Transverse colon (tissue), 4 donors: ENCODE data around the gene PODN. TPM values are rescaled to one million over a fixed set of nuclear protein-coding genes. Genes with fewer than 3 reads are reported as not detected.
A peak's percentile ranks its signal among the peaks of the same experiment; 100 is the strongest.

ENCODE experiments used
- DNase-seq: peaks from one replicate; pipeline ENCODE4 v3.0.0-alpha.2; 2019
- H3K27ac ChIP-seq, 4 donors: fragments of 200-600 bp; sonication (generic); 2 replicates each; pipeline ENCODE4 v1.5.1; 2016 to 2018; ENCODE audit warnings: inconsistent platforms in 4 of 4
- H3K27me3 ChIP-seq: fragments of 200-600 bp; sonication (generic); 2 replicates; pipeline ENCODE4 v1.5.1; 2017; ENCODE audit warnings: inconsistent platforms
- H3K36me3 ChIP-seq, 4 donors: fragments of 200-600 bp; sonication (generic); 2 replicates each; pipeline ENCODE4 v1.5.1; 2017 to 2019; ENCODE audit warnings: inconsistent platforms in 4 of 4
- H3K4me1 ChIP-seq, 4 donors: fragments of 200-600 bp; sonication (generic); 2 replicates each; pipeline ENCODE4 v1.5.1; 2017 to 2020; ENCODE audit warnings: inconsistent platforms in 4 of 4
- H3K4me3 ChIP-seq, 4 donors: fragments of 200-600 bp; sonication (generic); 1 replicate in 1 of 4; 2 replicates in 3 of 4; pipeline versions ENCODE4 v1.5.1 to v1.6.1; 2017 to 2019; ENCODE audit warnings: inconsistent platforms in 4 of 4
- H3K9me3 ChIP-seq, 2 donors: fragments of 200-600 bp; sonication (generic); 2 replicates each; pipeline ENCODE4 v1.5.1; 2017 to 2019; ENCODE audit warnings: inconsistent platforms in 2 of 2
- CTCF ChIP-seq, 5 experiments: fragments of 200-600 bp in 3 of 5; fragments of 450-650 bp in 2 of 5; sonication (generic) in 3 of 5; IDR thresholded peaks; 1 replicate in 2 of 5; 2 replicates in 3 of 5; pipeline ENCODE4 v1.5.1; 2016 to 2017; ENCODE audit warnings: antibody characterized with exemption in 5 of 5, inconsistent platforms in 3 of 5, mild to moderate bottlenecking in 2 of 5, moderate library complexity in 1 of 5
- EP300 ChIP-seq: sonication (generic); formaldehyde crosslinking; IDR thresholded peaks from one replicate; pipeline ENCODE4 v1.6.1; 2017; ENCODE audit warnings: antibody characterized with exemption, low read depth
- POLR2A ChIP-seq: fragments of 450-650 bp; IDR thresholded peaks from one replicate; pipeline ENCODE4 v1.6.1; 2016; ENCODE audit warnings: antibody characterized with exemption, mild to moderate bottlenecking, moderate library complexity
- POLR2AphosphoS5 ChIP-seq, 3 donors: sonication (generic); formaldehyde crosslinking; IDR thresholded peaks; one replicate each; pipeline ENCODE4 v1.6.1; 2016; ENCODE audit warnings: antibody characterized with exemption in 3 of 3
- WGBS, 2 donors: methylation state at CpG; one replicate each; pipeline ENCODE4 v1.1.5; 2018; ENCODE audit warnings: low coverage in 1 of 2; 5-methylcytosine and 5-hydroxymethylcytosine counted together
- in situ Hi-C, 4 donors: fragments of 200-750 bp; cut with MboI; loops; one replicate each; pipeline versions ENCODE4 v1.15.0 to v1.15.1; 2017; ENCODE audit warnings: low sequenced_read_pairs in 3 of 4, low pct_ligation_motif_present in 1 of 4, low pct_unique_long_range_greater_than_20kb in 1 of 4
- intact Hi-C: fragments of 100-400 bp; cut with DNase I; formaldehyde crosslinking; loops from one replicate; pipeline ENCODE4 v1.15.1; 2023; ENCODE audit warnings: low total_unique reads
- total RNA-seq, 4 donors: library from RNA; depleted of rRNA; stranded (reverse); fragments of >200 nt; gene quantifications; one replicate each; pipeline ENCODE4 v1.1.0, GENCODE V29; 2016

Gene PODN
- total RNA-seq, 4 donors from 2014 or later = 29.4 to 43.6 (median 35.6) TPM

GRCh38 chr1:53090227-53091147, 28.5 kb downstream of the PODN start:
- peaks cover 5 to 17% (median 9%) of the 10 kb centered on the region in 4 donors for H3K4me1 ChIP-seq
- peak; percentile 65 for DNase-seq
- H3K27ac ChIP-seq = peak overlapping the region in 2 of 4 donors; percentile 3 to 6
- 79% methylated on average over 25 of the region's 37 CpGs; no CpG with 5 or more reads in 1 of the 2 donors for WGBS, 2 donors
- H3K36me3 ChIP-seq = no peaks in the 10 kb centered on the region
- in situ Hi-C loops = no loop called here
- no peaks in the 10 kb centered on the region for H3K27me3 ChIP-seq
- TF ChIP-seq POLR2AphosphoS5 (IDR thresholded peaks at IDR 0.05) (no peak), CTCF (IDR thresholded peaks at IDR 0.05) (no peak), EP300 (no peak), POLR2A (no peak)
- H3K4me3 ChIP-seq = no peak overlapping the region
- no peaks in the 10 kb centered on the region for H3K9me3 ChIP-seq
- intact Hi-C loops = no loop called here

- peaks cover 5 to 17% (median 9%) of the 10 kb centered on the region in 4 donors for H3K4me1 ChIP-seq
- H3K27ac ChIP-seq = no peak overlapping the region
- no peak for TF ChIP-seq POLR2AphosphoS5 (IDR thresholded peaks at IDR 0.05)
- TF ChIP-seq EP300 = no peak
- in situ Hi-C loops (no loop called here), intact Hi-C loops (no loop called here)
- no peaks in the 10 kb centered on the region for H3K27me3 ChIP-seq
- no peak overlapping the region for H3K4me3 ChIP-seq
- no peaks in the 10 kb centered on the region for H3K36me3 ChIP-seq
- H3K9me3 ChIP-seq = no peaks in the 10 kb centered on the region
- DNase-seq = no peak
- WGBS, 2 donors = 88% methylated on average over 25 of the region's 26 CpGs; no CpG with 5 or more reads in 1 of the 2 donors
These were observed 30.0 kb downstream of the PODN start for GRCh38 chr1:53091841-53092645.

- intact Hi-C loops = no loop called here
These were observed 30.8 kb downstream of the PODN start for GRCh38 chr1:53092659-53093450.

More at GRCh38 chr1:53092659-53093450, 30.8 kb downstream of the PODN start:
- Histone ChIP-seq H3K4me3 (no peak overlapping the region), H3K36me3 (no peaks in the 10 kb centered on the region), H3K9me3 (no peaks in the 10 kb centered on the region), H3K27me3 (no peaks in the 10 kb centered on the region), H3K27ac (no peak overlapping the region), H3K4me1 (peaks cover 5 to 17% (median 9%) of the 10 kb centered on the region in 4 donors)
- DNase-seq = no peak
- 86% methylated on average over 29 of the region's 33 CpGs; no CpG with 5 or more reads in 1 of the 2 donors for WGBS, 2 donors
- TF ChIP-seq CTCF (IDR thresholded peaks at IDR 0.05) (no peak), POLR2A (no peak), EP300 (no peak), POLR2AphosphoS5 (IDR thresholded peaks at IDR 0.05) (no peak)
- in situ Hi-C loops = no loop called here
